Hepatocyte (in vitro differentiated cells): ENCODE results near the gene FAM3C. TPM values are rescaled to one million over a fixed set of nuclear protein-coding genes. Genes with fewer than 3 reads are reported as not detected.

Experiments
- DNase-seq: peaks from one replicate; pipeline ENCODE4 v3.0.0-alpha.2; 2016; ENCODE audit warnings: low spot score
- H2AFZ ChIP-seq: fragments of 200-600 bp; sonication (generic); 2 replicates; pipeline ENCODE4 v1.6.0; 2016; ENCODE audit warnings: antibody characterized with exemption, mild to moderate bottlenecking
- H3K27ac ChIP-seq: fragments of 200-600 bp; sonication (generic); 2 replicates; pipeline ENCODE4 v1.5.1; 2016; ENCODE audit warnings: mild to moderate bottlenecking
- H3K27me3 ChIP-seq: fragments of 200-600 bp; sonication (generic); 2 replicates; pipeline ENCODE4 v1.6.1; 2016
- H3K36me3 ChIP-seq: fragments of 200-600 bp; sonication (generic); replicated peaks from 2 replicates; pipeline ENCODE4 v1.5.1; 2016; ENCODE audit warnings: low read depth; ENCODE audit not compliant: insufficient read depth
- H3K4me1 ChIP-seq: fragments of 200-600 bp; sonication (generic); 2 replicates; pipeline ENCODE4 v1.5.1; 2016; ENCODE audit warnings: mild to moderate bottlenecking, moderate library complexity; ENCODE audit not compliant: insufficient read depth
- H3K4me2 ChIP-seq: fragments of 200-600 bp; sonication (generic); 2 replicates; pipeline ENCODE4 v1.6.0; 2016
- H3K4me3 ChIP-seq: fragments of 200-600 bp; sonication (generic); 2 replicates; pipeline ENCODE4 v1.5.1; 2016; ENCODE audit warnings: mild to moderate bottlenecking
- H3K79me2 ChIP-seq: fragments of 200-600 bp; sonication (generic); 2 replicates; pipeline ENCODE4 v1.6.0; 2017; ENCODE audit warnings: mild to moderate bottlenecking
- H3K9me2 ChIP-seq: fragments of 200-600 bp; sonication (generic); replicated peaks from 2 replicates; pipeline ENCODE4 v1.6.0; 2017; ENCODE audit warnings: mild to moderate bottlenecking; ENCODE audit not compliant: insufficient read depth
- H3K9me3 ChIP-seq: fragments of 200-600 bp; sonication (generic); 2 replicates; pipeline ENCODE4 v1.5.1; 2016; ENCODE audit warnings: low read depth, mild to moderate bottlenecking
- H4K20me1 ChIP-seq: fragments of 200-600 bp; sonication (generic); 2 replicates; pipeline ENCODE4 v1.6.0; 2016; ENCODE audit warnings: mild to moderate bottlenecking; ENCODE audit not compliant: insufficient read depth, poor library complexity, severe bottlenecking
- EZH2 ChIP-seq: fragments of 200-600 bp; sonication (generic); IDR thresholded peaks from 2 replicates; pipeline ENCODE4 v1.6.1; 2016; ENCODE audit warnings: antibody characterized with exemption, mild to moderate bottlenecking, borderline replicate concordance
- EZH2phosphoT487 ChIP-seq: fragments of 200-600 bp; sonication (generic); IDR thresholded peaks from one replicate; pipeline ENCODE4 v1.6.1; 2018; ENCODE audit warnings: antibody characterized with exemption, mild to moderate bottlenecking, low read depth, moderate library complexity; ENCODE audit not compliant: unreplicated experiment, severe bottlenecking
- whole genome bisulfite sequencing: methylation state at CpG from one replicate; pipeline ENCODE4 v1.1.6; 2016; ENCODE audit warnings: low lambda C conversion rate; ENCODE audit errors: missing lambda C conversion rate; 5-methylcytosine and 5-hydroxymethylcytosine counted together
- polyA plus RNA-seq: library from polyadenylated mRNA; unstranded; fragments of >200 nt; fragmentation: Nextera tagmentation; extraction: Ambion mirVana; gene quantifications from 2 replicates; pipeline ENCODE4 v1.2.1, GENCODE V29; 2016
- total RNA-seq: library from RNA; depleted of rRNA; stranded (reverse); fragments of >200 nt; gene quantifications from 2 replicates; pipeline ENCODE4 v1.2.3, GENCODE V29; 2014
- TF ChIP-seq, protein P1 (sequence below): fragments of 200-600 bp; sonication (generic); IDR thresholded peaks from 2 replicates; pipeline ENCODE4 v1.5.1; 2016; ENCODE audit warnings: antibody characterized with exemption, mild to moderate bottlenecking; ENCODE audit not compliant: poor library complexity

Gene FAM3C
- total and polyA plus RNA-seq, 2 experiments from 2014 or later: 119 to 127 TPM

DNA sequence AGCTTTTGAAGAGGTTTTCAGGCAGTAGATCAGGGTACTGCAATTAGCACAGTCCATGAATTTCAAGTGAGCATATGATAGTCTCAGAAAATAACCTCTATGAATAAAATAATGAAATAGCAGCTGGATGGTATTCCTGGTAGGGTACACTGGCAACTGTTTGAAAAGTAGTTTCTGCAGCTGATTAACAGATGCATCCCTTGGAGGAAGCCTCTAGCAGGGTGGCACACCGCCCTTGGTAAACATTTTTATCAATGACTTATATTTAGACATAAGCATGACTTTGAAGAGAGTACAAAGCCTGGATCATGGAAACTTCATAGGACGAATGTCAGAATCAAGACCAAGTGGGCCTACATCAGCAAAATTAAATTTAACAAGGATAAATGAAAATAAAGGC, 40.5 kb downstream of the FAM3C start:
- Histone ChIP-seq H3K79me2 (no peaks in the 10 kb centered on the region), H3K27me3 (no peaks in the 10 kb centered on the region), H3K9me3 (no peaks in the 10 kb centered on the region), H3K4me2 (no peak overlapping the region), H2AFZ (no peak overlapping the region), H3K4me3 (no peak overlapping the region), H3K9me2 (no peaks in the 10 kb centered on the region), H3K27ac (no peak overlapping the region), H3K36me3 (no peaks in the 10 kb centered on the region), H3K4me1 (no peaks in the 10 kb centered on the region), H4K20me1 (no peaks in the 10 kb centered on the region)
- TF ChIP-seq EZH2 (no peak), EZH2phosphoT487 (no peak)
- TF ChIP-seq, protein P1, sequence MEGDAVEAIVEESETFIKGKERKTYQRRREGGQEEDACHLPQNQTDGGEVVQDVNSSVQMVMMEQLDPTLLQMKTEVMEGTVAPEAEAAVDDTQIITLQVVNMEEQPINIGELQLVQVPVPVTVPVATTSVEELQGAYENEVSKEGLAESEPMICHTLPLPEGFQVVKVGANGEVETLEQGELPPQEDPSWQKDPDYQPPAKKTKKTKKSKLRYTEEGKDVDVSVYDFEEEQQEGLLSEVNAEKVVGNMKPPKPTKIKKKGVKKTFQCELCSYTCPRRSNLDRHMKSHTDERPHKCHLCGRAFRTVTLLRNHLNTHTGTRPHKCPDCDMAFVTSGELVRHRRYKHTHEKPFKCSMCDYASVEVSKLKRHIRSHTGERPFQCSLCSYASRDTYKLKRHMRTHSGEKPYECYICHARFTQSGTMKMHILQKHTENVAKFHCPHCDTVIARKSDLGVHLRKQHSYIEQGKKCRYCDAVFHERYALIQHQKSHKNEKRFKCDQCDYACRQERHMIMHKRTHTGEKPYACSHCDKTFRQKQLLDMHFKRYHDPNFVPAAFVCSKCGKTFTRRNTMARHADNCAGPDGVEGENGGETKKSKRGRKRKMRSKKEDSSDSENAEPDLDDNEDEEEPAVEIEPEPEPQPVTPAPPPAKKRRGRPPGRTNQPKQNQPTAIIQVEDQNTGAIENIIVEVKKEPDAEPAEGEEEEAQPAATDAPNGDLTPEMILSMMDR: no peak
- 77% methylated on average over 2 of the region's 2 CpGs for WGBS
- no peak for DNase-seq

DNA sequence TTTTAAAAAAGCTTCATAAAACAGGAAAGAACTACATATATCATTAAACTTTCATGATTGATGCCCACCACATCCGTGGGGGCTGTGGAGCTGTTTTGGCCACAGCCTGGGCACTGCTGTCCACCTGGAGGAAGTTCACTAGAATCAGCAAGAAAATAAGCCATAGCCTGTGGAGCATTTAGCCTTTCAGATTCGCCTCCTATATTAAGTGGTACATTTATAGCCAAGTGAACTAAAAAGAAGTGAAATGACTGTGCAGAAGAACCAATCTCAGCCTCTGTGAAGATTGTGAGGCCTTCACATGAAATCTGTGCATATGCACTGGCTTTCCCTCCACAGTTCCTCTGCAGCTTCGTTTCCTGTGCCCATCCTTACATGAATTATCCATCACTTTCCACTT, 43.8 kb downstream of the FAM3C start:
- TF ChIP-seq, protein P1: no peak
- no peak for TF ChIP-seq EZH2phosphoT487
- TF ChIP-seq EZH2: no peak
- Histone ChIP-seq H3K27me3 (no peaks in the 10 kb centered on the region), H2AFZ (no peak overlapping the region), H4K20me1 (no peaks in the 10 kb centered on the region), H3K4me1 (no peaks in the 10 kb centered on the region), H3K9me3 (no peaks in the 10 kb centered on the region), H3K4me3 (no peak overlapping the region), H3K4me2 (no peak overlapping the region), H3K79me2 (no peaks in the 10 kb centered on the region), H3K27ac (no peak overlapping the region), H3K36me3 (no peaks in the 10 kb centered on the region), H3K9me2 (no peaks in the 10 kb centered on the region)
- no peak for DNase-seq
- WGBS: 93% methylated on average over 3 of the region's 3 CpGs

DNA sequence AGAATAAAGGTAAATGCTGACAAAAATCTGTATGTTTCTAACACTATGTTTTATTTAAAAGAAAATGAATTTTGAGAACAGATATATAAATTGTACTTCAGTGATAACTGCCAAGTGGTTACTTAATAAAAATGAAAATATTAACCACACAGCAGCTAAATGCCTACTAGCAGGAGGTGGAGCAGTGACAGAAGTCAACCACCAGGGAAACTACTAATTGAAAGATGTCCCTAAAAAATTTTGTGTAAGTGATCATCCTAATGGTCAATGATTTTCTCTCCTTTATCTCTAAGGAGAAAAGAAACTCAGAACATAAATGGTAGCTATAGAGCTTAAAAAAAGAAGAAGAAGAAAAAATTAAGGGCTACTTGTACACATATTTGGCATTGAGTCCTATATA, 44.4 kb downstream of the FAM3C start:
- no peak for TF ChIP-seq EZH2
- TF ChIP-seq EZH2phosphoT487: no peak
- TF ChIP-seq, protein P1: no peak
- Histone ChIP-seq H3K27ac (no peak overlapping the region), H3K4me2 (no peak overlapping the region), H4K20me1 (no peaks in the 10 kb centered on the region), H3K79me2 (no peaks in the 10 kb centered on the region), H3K36me3 (no peaks in the 10 kb centered on the region), H3K4me3 (no peak overlapping the region), H3K4me1 (no peaks in the 10 kb centered on the region), H2AFZ (no peak overlapping the region), H3K27me3 (no peaks in the 10 kb centered on the region), H3K9me2 (no peaks in the 10 kb centered on the region), H3K9me3 (no peaks in the 10 kb centered on the region)
- DNase-seq: no peak

DNA sequence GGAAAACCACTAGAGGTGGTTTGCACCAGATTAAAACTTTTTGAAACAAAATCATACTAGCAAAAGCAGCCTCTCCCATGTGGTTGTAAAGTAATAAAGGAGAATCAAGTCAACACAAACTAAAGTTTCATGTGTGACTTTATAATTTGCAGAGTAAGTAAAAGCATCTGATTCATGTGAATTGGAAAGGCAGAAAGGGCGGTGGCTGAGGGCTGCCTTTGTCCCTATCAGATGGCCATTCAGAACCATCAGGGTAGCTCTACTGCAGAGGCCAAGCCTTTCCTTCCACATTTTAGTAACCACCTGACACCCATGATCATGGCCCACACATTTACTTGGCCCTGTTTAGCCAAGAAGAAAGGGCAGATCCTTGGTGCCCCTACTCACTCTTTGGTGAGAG, 51.6 kb downstream of the FAM3C start:
- H3K27ac ChIP-seq: no peak overlapping the region
- H3K4me1 ChIP-seq: peaks cover 6% of the 10 kb centered on the region
- H3K9me3 ChIP-seq: no peaks in the 10 kb centered on the region
- H3K27me3 ChIP-seq: no peaks in the 10 kb centered on the region
- no peaks in the 10 kb centered on the region for H3K9me2 ChIP-seq
- no peak overlapping the region for H2AFZ ChIP-seq
- TF ChIP-seq EZH2: no peak
- TF ChIP-seq, protein P1: no peak
- H4K20me1 ChIP-seq: no peaks in the 10 kb centered on the region
- H3K36me3 ChIP-seq: no peaks in the 10 kb centered on the region
- no peak overlapping the region for H3K4me2 ChIP-seq
- 77% methylated on average over 1 of the region's 1 CpG for WGBS
- no peak overlapping the region for H3K4me3 ChIP-seq
- DNase-seq: no peak
- no peaks in the 10 kb centered on the region for H3K79me2 ChIP-seq
